ENCODE measurements around the gene RDM1.
A peak's percentile ranks its signal among the peaks of the same experiment; 100 is the strongest.
"Not testable (repeated sequence)": the region's sequence is repeated elsewhere in the genome, so short reads cannot be mapped to it uniquely, and the experiment has no call there.

RDM1 gene

GRCh38 chr17:35930211-35931065 is at the start of gene RDM1:
Gene RDM1 (minus strand): TSS chr17:35930773. CDS start chr17:35930727, 46 bp downstream.
- peak; percentile 69 to 71 for DNase-seq

- DNase-seq: no peak
Measured at GRCh38 chr17:35978346-35978745, 47.8 kb upstream of the RDM1 start.

- DNase-seq: no peak
Measured at GRCh38 chr17:35977509-35977908, 46.9 kb upstream of the RDM1 start.

GRCh38 chr17:35973333-35974260 is 43.0 kb upstream of the RDM1 start:
- DNase-seq: no peak

- no peak for DNase-seq
Measured at GRCh38 chr17:35972945-35973332, 42.4 kb upstream of the RDM1 start.

DNA sequence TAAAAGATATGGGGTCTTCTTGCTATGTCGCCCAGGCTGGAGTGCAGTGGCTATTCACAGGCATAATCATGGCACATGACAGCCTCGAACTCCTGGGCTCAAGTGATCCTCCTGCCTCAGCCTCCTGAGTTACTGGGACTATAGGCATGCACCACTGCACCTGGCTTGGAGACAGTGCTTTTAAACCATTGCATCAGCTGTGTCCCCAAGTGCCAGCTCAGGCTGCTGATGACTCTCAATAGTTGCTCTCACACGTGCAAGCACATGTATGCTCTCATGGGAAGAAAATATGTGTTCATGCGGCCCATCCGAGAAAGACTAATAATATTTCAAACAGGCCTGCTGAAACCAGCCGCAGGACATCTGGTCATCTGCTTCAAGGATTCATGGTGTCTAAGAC is 42.0 kb upstream of the RDM1 start:
- no peak for DNase-seq

DNA sequence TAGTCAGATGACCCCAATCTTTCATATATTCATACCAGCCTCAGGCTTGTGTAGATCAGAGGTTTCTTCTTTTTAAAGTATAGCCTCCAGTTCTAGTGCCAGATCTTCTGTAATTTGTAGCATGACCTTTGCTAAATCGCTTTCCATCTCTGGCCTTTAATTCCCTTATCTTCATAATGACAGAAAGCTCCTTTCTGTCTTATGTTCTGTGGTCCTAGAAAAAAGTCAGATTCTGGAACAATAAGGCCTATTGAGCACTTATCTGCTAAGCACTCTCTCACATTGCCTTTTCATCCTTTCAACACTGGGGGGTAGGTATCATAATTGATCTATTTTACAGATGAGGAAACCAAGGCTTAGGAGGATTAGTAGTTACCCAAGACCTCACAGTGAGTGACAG is 41.5 kb upstream of the RDM1 start:
- no peak for DNase-seq

- peak; percentile 44 to 70 for DNase-seq
Measured at GRCh38 chr17:35969558-35970380, 39.2 kb upstream of the RDM1 start.

DNA sequence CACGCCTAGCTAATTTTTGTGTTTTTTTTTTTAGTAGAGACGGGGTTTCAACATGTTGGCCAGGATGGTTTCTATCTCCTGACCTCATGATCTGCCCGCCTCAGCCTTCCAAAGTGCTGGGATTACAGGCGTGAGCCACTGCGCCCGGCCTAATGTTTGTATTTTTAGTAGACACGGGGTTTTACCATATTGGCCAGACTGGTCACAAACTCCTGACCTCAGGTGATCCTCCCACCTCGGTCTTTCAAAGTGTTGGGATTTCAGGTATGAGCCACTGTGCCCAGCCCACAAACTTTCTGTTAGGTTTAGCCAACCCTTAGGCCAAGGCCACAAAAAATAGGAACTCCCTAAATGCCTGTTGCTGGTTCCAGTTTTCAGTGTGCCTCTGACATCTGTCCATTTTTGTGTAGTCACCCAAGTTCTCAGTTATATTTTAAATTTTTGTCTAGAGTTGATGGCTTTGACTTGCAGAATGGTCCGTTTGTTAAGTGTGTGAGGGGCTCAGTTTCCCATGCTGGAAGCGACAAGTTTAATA is 38.0 kb upstream of the RDM1 start:
- no peak for DNase-seq

GRCh38 chr17:35965272-35965671 is 34.7 kb upstream of the RDM1 start:
- DNase-seq: no peak

GRCh38 chr17:35963663-35964062 is 33.1 kb upstream of the RDM1 start:
- DNase-seq: no peak

DNA sequence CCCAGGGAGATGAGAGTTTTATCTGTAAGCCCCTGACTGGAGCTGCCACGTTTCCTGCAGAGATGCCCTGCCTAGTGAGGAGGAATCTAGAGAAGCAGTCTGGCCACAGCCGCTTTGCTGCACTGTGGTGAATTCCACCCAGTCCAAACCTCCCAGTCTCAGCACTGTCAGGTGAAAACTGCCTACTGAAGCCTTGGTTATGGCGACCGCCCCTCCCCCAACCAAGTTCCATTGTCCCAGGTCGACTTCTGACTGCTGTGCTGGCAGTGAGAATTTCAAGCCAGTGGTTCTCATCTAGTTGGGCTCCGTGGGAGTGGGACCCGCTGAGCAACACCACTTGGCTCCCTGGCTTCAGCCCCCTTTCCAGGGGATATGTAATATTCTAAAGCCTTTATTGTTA is 23.1 kb upstream of the RDM1 start:
- no peak for DNase-seq

DNA sequence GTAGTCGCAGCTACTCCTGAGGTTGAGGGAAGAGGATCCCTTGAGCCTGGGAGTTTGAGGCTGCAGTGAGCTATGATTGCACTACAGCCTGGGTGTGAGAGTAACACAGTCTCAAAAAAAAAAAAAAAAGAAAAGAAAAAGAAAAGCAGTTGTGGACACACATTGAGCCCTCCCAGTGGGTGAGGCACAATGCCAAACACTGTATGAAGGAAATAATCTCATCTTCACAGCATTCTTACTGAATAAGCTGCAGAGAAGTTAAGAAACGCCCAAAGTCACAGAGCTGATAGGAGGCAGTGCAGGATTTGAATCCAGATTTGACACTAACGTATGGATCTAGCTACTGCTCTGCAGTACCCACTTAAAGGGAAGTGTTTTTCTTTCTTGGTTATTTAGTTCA is 18.8 kb upstream of the RDM1 start:
- DNase-seq: no peak

GRCh38 chr17:35948092-35948491 is 17.5 kb upstream of the RDM1 start:
- no peak for DNase-seq

DNA sequence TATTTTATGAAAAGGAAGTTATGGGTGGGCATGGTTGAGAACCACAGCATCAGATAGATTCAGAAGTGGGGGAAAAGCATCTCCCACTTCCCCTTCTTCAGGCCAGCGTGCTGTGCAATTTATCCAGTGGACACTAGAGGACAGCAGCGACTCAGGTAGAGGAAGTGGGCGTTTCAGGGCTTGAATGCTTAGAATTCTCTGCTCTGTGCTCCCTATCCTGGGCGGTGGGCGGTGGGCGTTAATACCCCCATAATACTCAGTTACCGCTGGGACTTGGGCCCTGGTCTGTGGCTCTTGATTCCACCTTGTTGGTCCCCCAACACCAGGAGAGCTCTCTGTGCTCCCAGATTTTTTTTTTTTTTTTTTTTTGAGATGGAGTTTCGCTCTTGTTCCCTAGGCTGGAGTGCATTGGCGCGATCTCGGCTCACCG is 16.6 kb upstream of the RDM1 start:
- peak; percentile 10 to 43 for DNase-seq

DNA sequence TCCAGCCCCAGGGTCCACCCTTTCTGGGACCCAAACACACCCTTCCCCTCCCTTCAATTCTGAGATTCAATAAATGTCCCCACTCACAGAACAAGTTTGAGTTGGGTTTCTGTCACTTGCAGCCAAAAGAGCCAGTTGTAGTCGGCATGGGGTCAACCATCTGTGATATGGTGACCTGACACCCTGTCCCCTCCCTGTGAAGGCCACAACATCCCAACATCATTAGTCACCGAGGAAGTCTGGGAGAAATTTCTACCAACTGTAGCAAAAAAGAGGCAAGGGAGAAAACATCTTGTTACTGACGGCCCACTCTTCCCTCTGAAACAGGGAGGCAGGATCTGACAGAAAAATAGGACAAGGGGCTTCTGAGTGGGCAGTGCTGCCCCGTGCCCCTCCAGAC is 13.6 kb upstream of the RDM1 start:
- no peak for DNase-seq

- DNase-seq: no peak
Measured at GRCh38 chr17:35943537-35943936, 13.0 kb upstream of the RDM1 start, which contains the start of gene LYZL6. Gene LYZL6 (minus strand): TSS chr17:35943713. CDS start chr17:35939356, 4,357 bp downstream.

- no peak for DNase-seq
Measured at GRCh38 chr17:35942588-35943186, 12.1 kb upstream of the RDM1 start.

GRCh38 chr17:35938492-35938891 is 7.9 kb upstream of the RDM1 start:
- DNase-seq: not testable (repeated sequence)

DNA sequence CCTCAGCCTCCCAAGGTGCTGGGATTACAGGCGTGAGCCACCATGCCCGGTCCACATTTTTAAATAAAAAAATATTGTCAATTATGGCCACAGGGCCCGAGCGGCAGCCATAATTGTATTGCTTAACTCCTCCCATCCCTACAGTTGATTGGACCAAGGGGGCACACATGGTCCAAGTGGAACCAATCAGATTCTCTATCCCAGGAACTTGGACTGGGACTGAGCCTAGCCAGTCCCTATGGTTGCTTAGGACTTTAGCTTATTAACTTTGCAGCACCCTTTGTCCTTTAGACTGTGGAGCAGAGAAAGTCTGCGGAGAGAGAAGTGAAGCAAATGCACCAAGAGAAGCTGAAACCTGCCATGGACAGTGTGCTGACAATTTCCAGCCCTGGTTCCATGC is 5.5 kb upstream of the RDM1 start:
- DNase-seq: no peak

DNA sequence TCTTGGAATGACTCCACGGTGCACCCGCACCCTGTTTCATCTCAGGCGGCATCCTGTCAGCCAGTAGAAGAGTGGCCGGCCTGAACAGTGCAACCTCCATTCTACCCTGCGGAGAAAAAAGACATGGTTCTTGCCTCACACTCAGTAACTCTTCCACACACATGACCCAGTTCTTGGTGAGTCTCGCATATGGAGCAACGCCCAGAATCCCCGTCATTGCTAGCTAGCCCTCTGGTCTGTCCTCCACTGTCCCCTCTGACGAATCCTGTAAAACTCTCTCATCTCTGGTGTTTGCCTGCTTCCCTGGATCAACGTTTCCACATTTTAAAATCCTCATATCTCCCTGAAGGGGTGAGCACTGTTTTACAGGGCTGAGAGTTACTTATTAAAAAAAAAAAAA is 4.2 kb upstream of the RDM1 start:
- no peak for DNase-seq

GRCh38 chr17:35932586-35932985 is 2.0 kb upstream of the RDM1 start:
- no peak for DNase-seq
